Right cardiac atrium (tissue), 5 donors: ENCODE measurements around the gene BEGAIN. TPM values are rescaled to one million over a fixed set of nuclear protein-coding genes. Genes with fewer than 3 reads are reported as not detected.
A peak's percentile ranks its signal among the peaks of the same experiment; 100 is the strongest.

ENCODE experiments used
- ATAC-seq, 2 donors: fragments of 200-7000 bp; cut with Tn5 transposase; one replicate each; pipeline versions ENCODE4 v1.8.0 to v1.9.1; 2020; ENCODE audit warnings: moderate library complexity in 2 of 2, mild to moderate bottlenecking in 1 of 2
- DNase-seq, 3 donors: peaks; one replicate each; pipeline ENCODE4 v3.0.0-alpha.2; 2020
- H3K27ac ChIP-seq: one replicate; pipeline ENCODE4 v1.5.1; 2013; ENCODE audit warnings: mild to moderate bottlenecking, low read length, control low read depth, moderate library complexity
- H3K27me3 ChIP-seq: one replicate; pipeline ENCODE4 v1.6.1; 2013; ENCODE audit not compliant: control insufficient read depth, insufficient read depth
- H3K4me1 ChIP-seq: one replicate; pipeline ENCODE4 v1.6.1; 2013; ENCODE audit warnings: low read length; ENCODE audit not compliant: control insufficient read depth, insufficient read depth
- H3K4me3 ChIP-seq: one replicate; pipeline ENCODE4 v1.5.1; 2013; ENCODE audit warnings: low read length, control low read depth
- H3K9me3 ChIP-seq: one replicate; pipeline ENCODE4 v1.6.1; 2013; ENCODE audit warnings: low read length; ENCODE audit not compliant: control insufficient read depth
- WGBS: extraction: QIAGEN DNeasy Blood & Tissue Kit; methylation state at CpG from one replicate; pipeline ENCODE4 v1.1.7; 2013; 5-methylcytosine and 5-hydroxymethylcytosine counted together
- intact Hi-C, 4 donors: fragments of 100-400 bp; cut with DNase I; formaldehyde crosslinking; loops; one replicate each; pipeline versions ENCODE4 v1.11.0 to v1.14.0; 2022 to 2023
- polyA plus RNA-seq: library from polyadenylated mRNA; stranded (reverse); fragments of 200-250 nt; gene quantifications from one replicate; pipeline ENCODE4 v1.2.3, GENCODE V29; 2013
- total RNA-seq, 4 donors: library from RNA; stranded (reverse); fragmentation: NEBNext Ultra II Directional; extraction: Animal tissue kit (Norgen Biotek cat#: 25700); gene quantifications; one replicate each; pipeline ENCODE4 v1.2.1, GENCODE V29; 2021
- donor health status: healthy with polysubstance abuse.
- donor health status: DM: no; HTN: yes; CAD: no.
- donor health status: DM: no; HTN: no; CAD: no.
- donor health status: DM: no; HTN: yes; CAD: no; lungs with severe emphysema.
- donor health status: DM: yes; HTN: yes; CAD: no.

BEGAIN gene
- total and polyA plus RNA-seq, 5 donors = 1.4 to 2.7 (median 1.6) TPM

GRCh38 chr14:100532906-100533655 is 54.1 kb downstream of the BEGAIN start:
- Histone ChIP-seq H3K4me1 (no peaks in the 10 kb centered on the region), H3K27ac (no peak overlapping the region), H3K27me3 (no peaks in the 10 kb centered on the region), H3K4me3 (no peak overlapping the region), H3K9me3 (no peaks in the 10 kb centered on the region)
- DNase-seq (peak; percentile 31 to 75 (median 67)), ATAC-seq (peak in 1 of 2 donors; percentile 32)
- intact Hi-C loops = no loop called here
- WGBS = 63% methylated on average over 11 of the region's 11 CpGs

- Histone ChIP-seq H3K9me3 (no peaks in the 10 kb centered on the region), H3K4me3 (no peak overlapping the region), H3K4me1 (no peaks in the 10 kb centered on the region), H3K27ac (no peak overlapping the region), H3K27me3 (no peaks in the 10 kb centered on the region)
- intact Hi-C loops = no loop called here
- whole genome bisulfite sequencing = 82% methylated on average over 12 of the region's 12 CpGs
- ATAC-seq = no peak
- peak in 2 of 3 donors; percentile 6 to 23 for DNase-seq
Observed at GRCh38 chr14:100532154-100532861, 54.9 kb downstream of the BEGAIN start.

- no peak for ATAC-seq
- WGBS = 93% methylated on average over 16 of the region's 16 CpGs
- peak; percentile 4 to 47 (median 24) for DNase-seq
- no peak overlapping the region for H3K4me3 ChIP-seq
- H3K4me1 ChIP-seq = no peaks in the 10 kb centered on the region
- no peak overlapping the region for H3K27ac ChIP-seq
- H3K27me3 ChIP-seq = no peaks in the 10 kb centered on the region
- intact Hi-C loops = no loop called here
- no peaks in the 10 kb centered on the region for H3K9me3 ChIP-seq
Observed at GRCh38 chr14:100531152-100532121, 55.8 kb downstream of the BEGAIN start.

- WGBS = 97% methylated on average over 13 of the region's 13 CpGs
- no peak overlapping the region for H3K27ac ChIP-seq
- ATAC-seq (no peak), DNase-seq (peak in 2 of 3 donors; percentile 2 to 10)
- no peaks in the 10 kb centered on the region for H3K27me3 ChIP-seq
- H3K4me3 ChIP-seq = no peak overlapping the region
- no peaks in the 10 kb centered on the region for H3K4me1 ChIP-seq
- H3K9me3 ChIP-seq = no peaks in the 10 kb centered on the region
- intact Hi-C loops = no loop called here
Observed at GRCh38 chr14:100530270-100531072, 56.7 kb downstream of the BEGAIN start.

GRCh38 chr14:100529561-100530031 is 57.6 kb downstream of the BEGAIN start:
- H3K4me1 ChIP-seq = no peaks in the 10 kb centered on the region
- WGBS = 94% methylated on average over 21 of the region's 21 CpGs
- H3K4me3 ChIP-seq = no peak overlapping the region
- intact Hi-C loops = no loop called here
- no peaks in the 10 kb centered on the region for H3K27me3 ChIP-seq
- no peaks in the 10 kb centered on the region for H3K9me3 ChIP-seq
- DNase-seq (peak in 2 of 3 donors; percentile 7 to 52), ATAC-seq (no peak)
- no peak overlapping the region for H3K27ac ChIP-seq

GRCh38 chr14:100528962-100529560 is 58.2 kb downstream of the BEGAIN start:
- no peak for ATAC-seq
- no peaks in the 10 kb centered on the region for H3K27me3 ChIP-seq
- H3K27ac ChIP-seq = no peak overlapping the region
- peak in 2 of 3 donors; percentile 8 to 11 for DNase-seq
- H3K4me3 ChIP-seq = no peak overlapping the region
- H3K4me1 ChIP-seq = no peaks in the 10 kb centered on the region
- no peaks in the 10 kb centered on the region for H3K9me3 ChIP-seq
- intact Hi-C loops = no loop called here
- 93% methylated on average over 10 of the region's 10 CpGs for WGBS

GRCh38 chr14:100526632-100527031 is 60.6 kb downstream of the BEGAIN start:
- WGBS = 95% methylated on average over 2 of the region's 2 CpGs
- Histone ChIP-seq H3K4me3 (no peak overlapping the region), H3K27me3 (no peaks in the 10 kb centered on the region), H3K9me3 (no peaks in the 10 kb centered on the region), H3K27ac (no peak overlapping the region), H3K4me1 (no peaks in the 10 kb centered on the region)
- no peak for DNase-seq
- ATAC-seq = no peak
- intact Hi-C loops = no loop called here

GRCh38 chr14:100526057-100526456 is 61.2 kb downstream of the BEGAIN start:
- Histone ChIP-seq H3K4me3 (no peak overlapping the region), H3K27me3 (no peaks in the 10 kb centered on the region), H3K27ac (no peak overlapping the region), H3K4me1 (no peaks in the 10 kb centered on the region), H3K9me3 (no peaks in the 10 kb centered on the region)
- WGBS = 95% methylated on average over 4 of the region's 4 CpGs
- DNase-seq (peak in 1 of 3 donors; percentile 3), ATAC-seq (no peak)
- intact Hi-C loops = no loop called here

- H3K4me1 ChIP-seq = no peaks in the 10 kb centered on the region
- peak in 1 of 3 donors; percentile 5 for DNase-seq
- H3K27me3 ChIP-seq = no peaks in the 10 kb centered on the region
- intact Hi-C loops = no loop called here
- no peak for ATAC-seq
- 89% methylated on average over 11 of the region's 11 CpGs for WGBS
- H3K27ac ChIP-seq = no peak overlapping the region
- no peak overlapping the region for H3K4me3 ChIP-seq
- no peaks in the 10 kb centered on the region for H3K9me3 ChIP-seq
Observed at GRCh38 chr14:100525615-100526014, 61.6 kb downstream of the BEGAIN start.

- Histone ChIP-seq H3K27ac (no peak overlapping the region), H3K4me1 (no peaks in the 10 kb centered on the region), H3K27me3 (no peaks in the 10 kb centered on the region), H3K4me3 (no peak overlapping the region), H3K9me3 (no peaks in the 10 kb centered on the region)
- 69% methylated on average over 8 of the region's 8 CpGs for WGBS
- no peak for ATAC-seq
- peak in 1 of 3 donors; percentile 17 for DNase-seq
- intact Hi-C loops = no loop called here
Observed at GRCh38 chr14:100524933-100525243, 62.3 kb downstream of the BEGAIN start.
